Measurements from ENCODE around the gene SHISA8.
"Not testable (repeated sequence)": the region's sequence is repeated elsewhere in the genome, so short reads cannot be mapped to it uniquely, and the experiment has no call there.

The SHISA8 gene

DNA sequence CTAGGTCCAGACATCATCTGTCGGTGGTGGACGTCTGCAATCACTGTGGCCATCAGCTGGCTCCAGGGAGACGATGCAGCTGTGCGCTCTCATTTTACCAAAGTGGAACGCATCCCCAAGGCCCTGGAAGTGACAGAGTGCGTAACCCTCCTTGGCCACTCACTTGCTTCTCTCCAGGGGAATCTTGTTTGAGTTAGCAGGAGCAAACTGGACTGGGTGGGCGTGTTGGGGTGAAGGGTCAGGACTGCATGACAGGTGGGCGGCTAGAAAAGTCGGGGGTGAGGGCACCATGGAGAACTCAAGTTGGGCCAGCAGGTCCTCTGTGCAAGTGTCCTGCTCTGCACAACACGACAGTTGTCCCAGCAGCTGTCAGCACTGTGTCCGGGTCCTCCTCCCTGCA, 16.2 kb downstream of the SHISA8 start:
- DNase-seq = no peak

GRCh38 chr22:41893591-41894375, 21.1 kb downstream of the SHISA8 start:
- no peak for DNase-seq

DNA sequence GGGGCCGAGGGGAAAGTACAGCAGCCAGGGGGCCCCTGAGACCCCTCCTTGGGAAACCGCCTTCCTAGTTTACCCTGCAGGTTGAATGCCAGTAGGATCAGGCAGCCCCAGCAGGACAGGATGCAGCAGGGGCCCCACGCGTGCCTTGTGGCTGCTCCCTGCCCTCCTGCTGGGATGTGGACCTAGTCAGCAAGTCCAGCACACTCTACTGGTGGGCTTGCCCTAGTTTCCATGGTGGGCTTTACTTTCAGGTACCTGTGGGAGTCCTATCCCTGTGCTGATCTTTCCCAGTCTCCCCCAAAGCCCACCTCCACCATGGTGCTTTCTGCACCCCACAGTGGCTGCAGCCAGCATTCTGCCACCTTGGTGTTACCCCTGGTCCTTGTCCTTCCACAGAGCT, 22.2 kb downstream of the SHISA8 start:
- DNase-seq = no peak

DNA sequence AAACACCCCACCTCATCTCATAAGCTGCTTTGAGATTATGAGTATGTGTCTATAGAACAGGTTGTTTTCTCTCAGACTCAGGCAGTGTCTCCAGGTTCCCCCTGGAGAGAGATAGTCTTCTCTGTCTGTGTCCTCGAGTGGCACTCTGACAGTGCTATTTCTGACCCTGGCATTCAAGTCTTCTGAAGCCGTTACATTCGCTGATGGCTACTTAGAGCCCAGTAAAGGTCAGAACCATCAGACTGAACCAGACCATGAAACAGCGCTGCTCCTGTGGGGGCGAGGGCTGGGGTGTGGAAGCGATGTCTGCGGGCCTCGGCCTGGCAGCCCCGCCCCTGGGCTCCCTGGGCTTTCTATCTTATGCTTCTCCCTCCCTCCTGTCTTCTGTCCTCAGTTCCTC, 23.5 kb downstream of the SHISA8 start:
- DNase-seq = no peak

- DNase-seq = no peak
Observed at GRCh38 chr22:41888627-41889200, 26.2 kb downstream of the SHISA8 start.

DNA sequence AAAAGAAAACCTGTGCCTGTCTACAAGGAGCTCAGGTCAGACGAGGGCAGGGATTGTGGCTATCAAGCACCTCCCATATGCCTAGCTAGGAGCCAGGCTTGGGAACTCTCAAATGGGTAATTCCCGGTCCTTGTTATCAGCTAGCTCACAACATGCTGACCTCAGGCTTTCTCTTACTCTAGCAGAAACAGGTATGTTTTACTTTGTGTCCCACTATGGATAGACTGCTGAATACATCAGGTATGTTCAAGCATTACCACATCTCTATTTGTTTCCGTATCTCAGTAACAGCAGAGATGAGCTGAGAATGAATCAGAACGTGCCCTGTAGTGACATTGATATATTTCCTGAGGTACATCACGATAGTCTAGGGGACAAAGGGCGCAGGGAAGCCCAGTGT, 29.4 kb downstream of the SHISA8 start:
- DNase-seq = no peak

DNA sequence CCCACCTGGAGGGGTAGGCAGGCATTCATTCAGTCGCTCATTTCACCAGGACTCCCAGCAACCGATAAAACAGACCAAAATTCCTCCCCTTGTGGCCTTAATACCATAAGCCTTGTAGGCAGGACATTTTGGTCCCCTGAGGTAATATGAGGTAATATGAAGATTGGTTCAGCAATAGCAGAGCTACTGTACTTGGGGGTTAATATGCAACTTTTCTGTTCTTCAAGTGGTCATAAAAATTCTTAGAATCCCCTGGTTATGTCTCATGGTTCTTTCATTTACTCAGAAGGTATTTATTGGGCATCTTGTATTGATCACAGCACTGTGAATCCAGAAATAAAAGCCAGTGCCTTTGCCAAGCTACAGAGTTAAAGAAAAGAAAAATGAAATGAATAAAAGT, 29.8 kb downstream of the SHISA8 start:
- no peak for DNase-seq

DNA sequence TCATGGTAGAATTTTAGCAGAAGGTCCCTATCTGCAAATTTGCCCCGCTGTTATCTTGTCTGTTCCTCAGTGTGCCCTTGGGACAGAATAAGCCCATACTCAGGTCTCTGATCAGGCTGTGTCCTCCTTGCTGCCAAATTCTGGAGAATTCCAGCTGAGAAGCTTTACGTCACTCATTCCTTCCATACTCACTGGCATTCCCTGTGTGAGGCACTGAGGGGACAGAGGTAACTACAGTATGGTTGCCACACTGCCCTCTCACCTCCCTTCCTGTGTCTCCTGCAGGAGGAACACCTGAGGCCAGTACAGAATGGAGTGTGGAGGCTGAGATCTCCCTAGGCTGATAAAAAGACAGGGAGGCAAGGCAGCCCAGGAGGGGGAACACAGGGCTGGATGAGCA, 31.5 kb downstream of the SHISA8 start:
- no peak for DNase-seq

DNA sequence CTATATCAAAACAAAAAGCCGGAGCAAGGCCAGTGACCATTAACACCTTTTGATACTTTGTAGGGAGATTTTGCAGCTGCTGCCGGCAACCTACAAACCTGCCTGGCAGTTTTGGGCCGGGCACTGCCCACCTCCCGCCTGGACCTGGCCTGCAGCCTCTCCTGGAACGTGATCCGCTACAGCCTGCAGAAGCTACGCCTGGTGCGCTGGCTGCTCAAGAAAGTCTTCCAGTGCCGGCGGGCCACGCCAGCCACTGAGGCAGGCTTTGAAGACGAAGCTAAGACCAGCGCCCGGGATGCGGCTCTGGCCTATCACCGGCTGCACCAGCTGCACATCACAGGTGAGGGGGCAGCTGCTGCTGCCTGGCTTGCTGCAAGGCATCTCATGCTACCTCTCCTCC, 34.2 kb downstream of the SHISA8 start:
- DNase-seq = no peak

- DNase-seq = no peak
Observed at GRCh38 chr22:41876675-41877074, 38.2 kb downstream of the SHISA8 start.

DNA sequence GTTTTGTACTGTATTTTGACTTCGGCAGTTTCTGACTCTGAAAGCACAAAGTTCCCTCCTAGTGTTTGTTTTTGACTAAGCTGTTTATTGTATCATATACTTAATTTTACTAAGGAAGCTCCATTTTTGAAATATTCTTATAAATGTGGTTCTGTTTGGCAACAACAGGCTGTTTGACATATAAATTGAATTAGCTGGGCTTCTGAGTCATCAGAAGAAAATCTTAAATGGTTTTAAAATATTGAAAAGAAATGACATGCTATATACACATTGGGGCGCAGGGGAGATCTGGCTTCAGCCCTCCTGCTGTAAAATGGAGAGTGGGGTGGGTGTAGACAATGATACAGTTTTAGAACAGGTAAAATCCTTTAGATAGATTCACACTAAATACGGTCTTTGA, 38.6 kb downstream of the SHISA8 start:
- DNase-seq = no peak

DNA sequence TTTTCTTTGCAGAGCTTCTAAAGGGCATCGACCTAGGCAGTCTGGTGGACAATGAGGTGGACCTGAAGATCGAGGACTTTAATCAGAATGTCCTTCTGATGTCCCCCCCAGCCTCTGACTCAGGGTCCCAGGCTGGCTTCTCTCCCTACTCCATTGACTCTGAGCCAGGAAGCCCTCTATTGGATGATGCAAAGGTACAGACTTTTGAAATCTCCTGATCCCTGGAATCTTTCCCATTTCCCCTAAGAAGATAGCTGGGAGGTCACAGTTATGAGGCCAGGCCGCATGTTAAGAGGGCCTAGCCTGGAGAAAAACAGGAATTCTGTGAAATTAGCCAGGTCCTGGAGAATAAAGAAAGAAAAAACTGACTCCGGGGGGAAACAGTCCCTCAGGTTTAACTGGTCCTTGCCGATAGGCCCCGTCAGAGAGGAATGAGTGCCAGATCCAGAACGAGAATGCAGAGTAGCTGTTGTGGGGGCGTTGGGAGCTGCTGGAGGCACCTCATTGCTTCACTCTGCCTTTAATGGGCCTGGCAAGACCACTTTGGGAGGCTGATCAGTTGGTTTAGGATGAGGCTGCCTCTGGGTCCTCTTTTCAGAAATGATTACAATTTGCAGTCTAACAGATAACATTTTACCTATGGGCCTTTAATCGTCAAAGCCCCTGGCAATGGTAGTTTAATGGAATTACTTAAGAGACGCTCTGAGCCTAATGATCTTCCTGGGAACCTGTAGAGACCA, 39.2 kb downstream of the SHISA8 start:
- DNase-seq = no peak

- no peak for DNase-seq
Observed at GRCh38 chr22:41874090-41874489, 40.8 kb downstream of the SHISA8 start.

GRCh38 chr22:41873391-41873790, 41.5 kb downstream of the SHISA8 start:
- DNase-seq = no peak

DNA sequence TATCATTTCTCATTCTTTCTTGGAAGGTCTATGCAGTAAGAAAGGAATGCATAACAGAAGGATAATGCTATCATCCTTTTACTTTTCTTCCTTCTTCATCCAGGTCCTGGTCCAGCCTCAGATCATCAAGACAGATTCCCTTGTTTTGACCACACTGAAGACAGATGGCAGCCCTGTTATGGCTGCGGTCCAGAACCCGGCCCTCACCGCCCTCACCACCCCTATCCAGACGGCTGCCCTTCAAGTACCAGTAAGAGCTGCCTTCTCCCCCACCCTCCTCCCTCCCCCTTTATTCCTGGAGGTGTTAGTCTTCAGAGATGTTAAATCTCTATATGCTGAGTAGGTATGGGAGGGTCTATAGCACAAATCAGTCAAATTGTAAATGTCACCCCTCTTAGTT, 44.1 kb downstream of the SHISA8 start:
- DNase-seq = no peak

- not testable (repeated sequence) for DNase-seq
Observed at GRCh38 chr22:41870081-41870480, 44.8 kb downstream of the SHISA8 start.

DNA sequence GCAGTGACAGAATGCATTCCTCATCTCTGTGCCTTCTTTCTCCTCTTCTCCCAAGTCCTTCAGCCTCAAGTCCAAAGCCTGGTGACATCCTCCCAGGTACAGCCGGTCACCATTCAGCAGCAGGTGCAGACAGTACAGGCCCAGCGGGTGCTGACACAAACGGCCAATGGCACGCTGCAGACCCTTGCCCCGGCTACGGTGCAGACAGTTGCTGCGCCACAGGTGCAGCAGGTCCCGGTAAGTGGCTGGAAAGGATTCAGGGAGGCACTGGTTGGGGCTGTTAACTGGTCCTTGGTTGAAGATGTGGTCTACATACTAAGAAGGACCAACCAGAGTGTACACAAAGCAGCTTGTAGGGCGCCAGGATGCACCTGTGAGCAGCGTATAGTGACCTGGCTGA, 46.3 kb downstream of the SHISA8 start:
- no peak for DNase-seq

- no peak for DNase-seq
Observed at GRCh38 chr22:41863472-41863871, 51.4 kb downstream of the SHISA8 start.

DNA sequence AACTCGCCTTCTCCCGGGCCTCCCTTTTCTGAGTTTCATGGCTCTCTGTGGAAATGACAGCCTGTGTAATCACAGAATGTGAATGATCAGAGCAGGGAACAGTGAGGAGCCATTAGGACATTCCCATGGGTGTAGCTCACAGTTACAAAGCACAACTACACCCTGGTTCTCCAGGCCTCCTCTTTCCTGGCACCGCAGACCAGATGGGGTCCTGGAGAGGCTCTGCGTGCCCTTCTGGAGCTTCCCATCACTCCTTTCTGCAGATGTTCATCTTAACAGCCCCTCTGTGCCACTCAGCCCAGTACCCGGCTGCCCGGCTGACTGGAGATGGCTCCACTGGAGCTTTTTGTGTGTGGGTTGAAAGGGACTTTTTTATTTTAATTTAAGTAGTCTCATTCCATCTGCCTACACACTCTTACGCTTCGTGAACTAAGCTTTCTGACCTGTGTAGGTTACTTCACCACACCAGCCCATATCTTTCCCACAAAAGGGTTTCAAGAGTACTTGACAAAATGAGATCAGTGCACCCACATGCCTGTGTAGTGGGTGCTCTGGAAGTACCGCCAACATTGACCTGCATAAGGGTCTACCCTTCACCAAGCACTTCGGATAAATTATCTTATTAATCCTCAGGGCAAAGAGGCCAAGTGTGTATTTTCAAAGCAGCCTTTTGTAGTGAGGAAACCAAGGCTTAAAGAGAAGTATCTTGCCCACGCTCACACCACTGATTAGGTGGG, 52.2 kb downstream of the SHISA8 start:
- DNase-seq = no peak

- DNase-seq = no peak
Observed at GRCh38 chr22:41862160-41862529, 52.7 kb downstream of the SHISA8 start.

Measured in NCI-H2081 treated with DMSO at 0.1 percent for 48 hours (cell line).